HEK293T (cell line): ENCODE measurements around the gene CDK5.

Experiments used
- CTCF ChIA-PET: fragments of 350-600 bp; formaldehyde crosslinking; extraction: SDS; loops from one replicate; lab custom pipeline; 2021; ENCODE audit warnings: antibody characterized with exemption, inconsistent platforms; lab: Yijun Ruan, JAX
- POLR2A ChIA-PET: fragments of 350-600 bp; formaldehyde crosslinking; extraction: SDS; loops from one replicate; lab custom pipeline; 2020; ENCODE audit warnings: antibody characterized with exemption, inconsistent platforms; lab: Yijun Ruan, JAX
- DNase-seq: peaks from one replicate; pipeline ENCODE4 v3.0.0; 2012; ENCODE audit warnings: mixed read lengths; ENCODE audit errors: extremely low spot score
- ARNT ChIP-seq: fragments of 450-650 bp; IDR thresholded peaks from 2 replicates; pipeline ENCODE4 v1.6.1; 2017; ENCODE audit warnings: mild to moderate bottlenecking
- BHLHE40 ChIP-seq: fragments of 450-650 bp; IDR thresholded peaks from 2 replicates; pipeline ENCODE4 v1.6.1; 2016; ENCODE audit warnings: mild to moderate bottlenecking, moderate library complexity, borderline replicate concordance
- CTBP1 ChIP-seq: fragments of 450-650 bp; IDR thresholded peaks from 2 replicates; pipeline ENCODE4 v1.6.1; 2016; ENCODE audit warnings: borderline replicate concordance
- ELF4 ChIP-seq: fragments of 450-650 bp; IDR thresholded peaks from 2 replicates; pipeline ENCODE4 v1.6.1; 2017; ENCODE audit warnings: antibody characterized with exemption
- FOXA1 ChIP-seq: fragments of 450-650 bp; IDR thresholded peaks from 2 replicates; pipeline ENCODE4 v1.6.1; 2016; ENCODE audit warnings: mild to moderate bottlenecking
- FOXK2 ChIP-seq: fragments of 450-650 bp; IDR thresholded peaks from 2 replicates; pipeline ENCODE4 v1.6.1; 2016; ENCODE audit warnings: mild to moderate bottlenecking
- FOXM1 ChIP-seq: fragments of 450-650 bp; IDR thresholded peaks from 2 replicates; pipeline ENCODE4 v1.6.1; 2017; ENCODE audit warnings: mild to moderate bottlenecking, borderline replicate concordance
- HDGF ChIP-seq: fragments of 450-650 bp; IDR thresholded peaks from 2 replicates; pipeline ENCODE4 v1.6.1; 2017; ENCODE audit warnings: antibody characterized with exemption, borderline replicate concordance
- L3MBTL2 ChIP-seq: fragments of 450-650 bp; conservative IDR thresholded peaks from 2 replicates; pipeline ENCODE4 v1.6.1; 2016; ENCODE audit warnings: mild to moderate bottlenecking
- LEF1 ChIP-seq: fragments of 450-650 bp; IDR thresholded peaks from 2 replicates; pipeline ENCODE4 v1.6.1; 2017; ENCODE audit warnings: mild to moderate bottlenecking, borderline replicate concordance
- NFRKB ChIP-seq: fragments of 450-650 bp; IDR thresholded peaks from 2 replicates; pipeline ENCODE4 v1.6.1; 2016; ENCODE audit warnings: mild to moderate bottlenecking, moderate library complexity
- SP1 ChIP-seq: fragments of 450-650 bp; IDR thresholded peaks from 2 replicates; pipeline ENCODE4 v1.6.1; 2017
- SUZ12 ChIP-seq: fragments of 450-650 bp; IDR thresholded peaks from 2 replicates; pipeline ENCODE4 v1.6.1; 2016; ENCODE audit warnings: mild to moderate bottlenecking
- TARDBP ChIP-seq: fragments of 450-650 bp; IDR thresholded peaks from 2 replicates; pipeline ENCODE4 v1.6.1; 2016
- ZNF384 ChIP-seq: fragments of 450-650 bp; IDR thresholded peaks from 2 replicates; pipeline ENCODE4 v1.6.1; 2016
- TF ChIP-seq, protein P1 (sequence below): fragments of 450-650 bp; IDR thresholded peaks from 2 replicates; pipeline ENCODE4 v1.6.1; 2016

The CDK5 gene

DNA sequence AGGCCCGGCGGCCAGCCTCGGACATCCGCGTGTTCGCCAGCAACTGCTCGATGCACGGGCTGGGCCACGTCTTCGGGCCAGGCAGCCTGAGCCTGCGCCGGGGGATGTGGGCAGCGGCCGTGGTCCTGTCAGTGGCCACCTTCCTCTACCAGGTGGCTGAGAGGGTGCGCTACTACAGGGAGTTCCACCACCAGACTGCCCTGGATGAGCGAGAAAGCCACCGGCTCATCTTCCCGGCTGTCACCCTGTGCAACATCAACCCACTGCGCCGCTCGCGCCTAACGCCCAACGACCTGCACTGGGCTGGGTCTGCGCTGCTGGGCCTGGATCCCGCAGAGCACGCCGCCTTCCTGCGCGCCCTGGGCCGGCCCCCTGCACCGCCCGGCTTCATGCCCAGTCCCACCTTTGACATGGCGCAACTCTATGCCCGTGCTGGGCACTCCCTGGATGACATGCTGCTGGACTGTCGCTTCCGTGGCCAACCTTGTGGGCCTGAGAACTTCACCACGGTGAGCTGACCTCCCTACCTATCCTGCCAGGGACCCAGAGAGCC lies 8.7 kb downstream of the CDK5 start:
- no peak for DNase-seq
- ChIA-PET POLR2A (no interaction called here), CTCF (interaction anchor here (0.6 kb wide), 1 partner anchor 456 kb away, joined by 4 read pairs; no protein-coding TSS in a partner anchor)
- TF ChIP-seq SUZ12: no peak
- TF ChIP-seq TARDBP: no peak
- no peak for TF ChIP-seq ELF4
- TF ChIP-seq BHLHE40: no peak
- TF ChIP-seq FOXM1: no peak
- no peak for TF ChIP-seq L3MBTL2
- no peak for TF ChIP-seq HDGF
- TF ChIP-seq, protein P1, sequence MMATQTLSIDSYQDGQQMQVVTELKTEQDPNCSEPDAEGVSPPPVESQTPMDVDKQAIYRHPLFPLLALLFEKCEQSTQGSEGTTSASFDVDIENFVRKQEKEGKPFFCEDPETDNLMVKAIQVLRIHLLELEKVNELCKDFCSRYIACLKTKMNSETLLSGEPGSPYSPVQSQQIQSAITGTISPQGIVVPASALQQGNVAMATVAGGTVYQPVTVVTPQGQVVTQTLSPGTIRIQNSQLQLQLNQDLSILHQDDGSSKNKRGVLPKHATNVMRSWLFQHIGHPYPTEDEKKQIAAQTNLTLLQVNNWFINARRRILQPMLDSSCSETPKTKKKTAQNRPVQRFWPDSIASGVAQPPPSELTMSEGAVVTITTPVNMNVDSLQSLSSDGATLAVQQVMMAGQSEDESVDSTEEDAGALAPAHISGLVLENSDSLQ: no peak
- no peak for TF ChIP-seq NFRKB
- TF ChIP-seq ARNT: no peak
- no peak for TF ChIP-seq LEF1
- no peak for TF ChIP-seq FOXK2

DNA sequence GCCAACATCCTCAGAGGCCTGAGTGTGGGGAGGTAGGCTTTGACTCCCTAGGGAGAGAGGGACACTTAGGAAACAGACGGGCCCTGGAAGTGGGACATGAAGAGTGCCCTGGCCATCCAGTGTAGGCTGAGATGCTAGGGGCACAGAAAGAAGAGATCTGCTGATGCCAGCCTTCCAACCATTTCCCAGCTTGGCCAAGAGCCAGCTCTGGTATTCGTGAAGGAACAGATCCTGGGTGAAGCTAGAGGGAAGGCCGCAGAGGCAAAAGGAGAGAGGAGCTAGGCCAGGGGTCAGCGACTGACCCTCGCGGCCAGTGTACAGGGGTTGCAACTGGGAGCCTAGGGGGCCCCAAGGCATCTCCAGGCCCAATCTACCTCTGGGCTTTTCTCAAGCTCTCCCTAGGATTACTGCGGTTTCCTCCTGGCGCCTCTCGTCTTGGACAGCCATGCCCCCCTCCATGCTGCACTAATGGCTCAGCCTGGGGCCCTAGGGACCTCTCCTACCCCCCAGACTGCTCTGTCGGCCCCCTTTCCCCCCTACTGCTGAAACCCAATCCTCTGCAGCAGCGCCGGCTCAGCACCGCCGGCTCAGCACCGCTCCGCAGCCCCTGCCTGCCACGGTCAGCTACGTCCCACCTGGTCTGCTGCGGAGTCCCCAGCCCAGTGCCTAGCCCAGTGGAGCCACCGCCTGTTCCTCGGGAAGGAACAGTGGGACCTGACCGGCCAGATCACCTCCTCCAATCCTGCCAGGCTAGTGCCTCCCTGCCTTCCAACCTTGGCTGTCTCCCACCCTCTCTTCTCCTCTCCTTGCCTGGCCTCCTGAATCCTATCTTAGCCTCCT lies 9.5 kb downstream of the CDK5 start, which contains the start of gene ASIC3:
ASIC3 (plus strand) TSS at position 556 of the 840 bp plus-strand sequence. CDS start 355 bp downstream, outside the sequence.
- CTCF ChIA-PET: interaction anchor here (0.6 to 1.6 kb wide), 2 partner anchors 19 to 457 kb away, joined by 3 to 4 read pairs; no protein-coding TSS in a partner anchor
- POLR2A ChIA-PET: no interaction called here
- TF ChIP-seq FOXA1: no peak
- TF ChIP-seq FOXM1: no peak
- no peak for TF ChIP-seq SP1
- no peak for TF ChIP-seq ELF4
- no peak for TF ChIP-seq NFRKB
- TF ChIP-seq, protein P1: no peak
- no peak for TF ChIP-seq L3MBTL2
- no peak for TF ChIP-seq HDGF
- no peak for TF ChIP-seq FOXK2
- TF ChIP-seq ARNT: no peak
- no peak for TF ChIP-seq TARDBP
- TF ChIP-seq BHLHE40: no peak
- no peak for TF ChIP-seq LEF1
- TF ChIP-seq CTBP1: no peak
- no peak for TF ChIP-seq ZNF384
- TF ChIP-seq SUZ12: no peak
- no peak for DNase-seq

DNA sequence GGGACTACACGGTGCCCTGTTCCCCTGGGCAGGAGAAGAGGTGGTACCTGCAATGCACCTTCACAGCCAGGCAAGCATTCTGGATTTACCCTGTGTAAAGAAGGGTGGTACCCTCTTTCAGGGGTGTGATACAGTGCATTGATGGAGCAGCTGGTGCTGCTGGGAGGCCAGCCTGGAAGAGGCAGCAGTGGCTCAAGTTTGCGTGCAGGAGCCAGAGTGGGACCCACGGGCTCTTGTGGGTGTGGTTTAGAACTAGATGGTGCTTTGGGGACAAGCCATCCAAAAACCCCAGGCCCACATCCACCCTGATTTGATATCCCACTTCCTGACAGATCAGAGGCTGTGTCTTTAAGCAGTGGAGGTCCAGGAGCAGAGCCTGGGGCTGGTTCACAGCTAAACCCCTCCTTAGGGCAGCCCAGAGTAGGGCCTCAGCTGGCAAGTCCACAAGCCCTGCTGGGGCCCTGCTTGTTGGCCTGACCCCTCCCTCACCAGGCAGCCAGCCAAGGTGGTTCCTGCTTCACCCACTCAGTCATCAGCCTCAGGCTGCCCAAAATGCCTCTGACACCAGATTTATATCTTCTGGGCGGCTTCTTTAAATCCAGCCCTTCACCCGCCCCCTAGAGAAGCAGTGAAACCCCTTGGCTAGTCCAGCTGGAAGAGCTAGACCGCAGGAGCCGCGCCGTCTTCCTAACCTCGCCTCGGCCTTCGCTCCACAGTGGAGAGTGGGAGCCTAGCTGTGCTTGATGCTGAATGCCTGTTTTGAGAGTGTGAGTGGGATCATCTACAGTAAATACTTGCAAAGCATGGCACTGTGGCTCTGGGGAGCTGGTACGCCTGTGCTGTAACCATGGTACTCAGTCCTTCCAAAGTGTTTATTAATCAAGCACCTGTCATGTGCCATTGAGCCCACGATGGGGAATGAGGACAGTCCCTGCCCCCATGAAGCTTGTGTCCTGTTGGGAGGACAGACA lies 10.8 kb downstream of the CDK5 start:
- no peak for DNase-seq
- ChIA-PET POLR2A (interaction anchor here (2.0 kb wide), 1 partner anchor 8 kb away, joined by 6 read pairs; no protein-coding TSS in a partner anchor), CTCF (interaction anchor here (1.6 kb wide), 1 partner anchor 18 kb away, joined by 3 read pairs; no protein-coding TSS in a partner anchor)
- no peak for TF ChIP-seq FOXM1
- no peak for TF ChIP-seq NFRKB
- no peak for TF ChIP-seq L3MBTL2
- no peak for TF ChIP-seq ELF4
- TF ChIP-seq, protein P1: no peak
- no peak for TF ChIP-seq SP1
- TF ChIP-seq FOXA1: no peak
- TF ChIP-seq CTBP1: no peak
- TF ChIP-seq FOXK2: no peak
- TF ChIP-seq LEF1: no peak
- no peak for TF ChIP-seq ZNF384

DNA sequence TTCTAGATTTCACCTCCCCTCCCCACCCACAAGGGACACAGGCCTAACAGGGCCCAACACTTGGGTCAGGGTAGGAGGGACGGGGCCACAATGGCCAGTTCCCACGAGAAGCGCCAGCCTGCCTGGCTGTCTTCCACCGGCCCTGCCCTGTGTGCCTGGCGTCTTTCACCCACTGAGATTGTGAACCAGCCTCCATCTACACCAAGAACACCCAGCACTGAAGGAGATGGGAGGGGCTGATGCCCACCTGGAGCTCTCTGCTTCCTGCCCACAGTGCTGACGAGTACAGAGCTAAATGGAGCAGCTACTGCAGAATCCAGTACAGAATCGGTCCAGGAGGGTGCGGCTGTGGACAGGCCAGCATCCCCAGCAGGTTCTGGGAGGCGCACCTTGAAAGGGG lies 11.7 kb downstream of the CDK5 start:
- TF ChIP-seq FOXK2 (no peak), ARNT (no peak), SUZ12 (no peak), LEF1 (no peak), FOXM1 (no peak), NFRKB (no peak), FOXA1 (no peak), SP1 (no peak)
- ChIA-PET CTCF (no interaction called here), POLR2A (interaction anchor here (2.0 kb wide), 1 partner anchor 9 kb away, joined by 6 read pairs; no protein-coding TSS in a partner anchor)
- DNase-seq: no peak

DNA sequence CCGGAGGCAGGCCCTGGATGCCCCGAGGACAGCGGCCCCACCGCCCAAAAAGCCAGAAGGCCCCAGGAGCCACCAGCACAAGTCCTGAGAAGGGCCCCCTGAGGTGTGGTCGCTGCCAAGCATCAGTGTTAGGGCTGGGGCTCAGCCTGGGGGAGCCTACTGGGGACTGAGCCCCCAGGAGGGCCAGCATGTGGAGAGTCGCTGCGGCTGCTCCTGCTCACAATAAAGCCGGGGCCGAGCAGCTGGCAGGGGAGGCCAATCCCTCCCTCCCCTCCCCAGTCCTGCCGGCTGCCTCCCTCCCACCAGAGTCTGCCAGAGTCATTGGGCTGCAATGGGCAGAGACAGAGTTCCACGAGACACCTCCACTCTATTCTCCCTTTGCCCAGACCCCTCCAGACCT lies 12.4 kb downstream of the CDK5 start:
- ChIA-PET POLR2A (interaction anchor here (1.0 to 2.0 kb wide), 3 partner anchors 10 to 182 kb away, joined by 4 to 6 read pairs (median 4); partner anchors contain the start of gene ABCF2), CTCF (no interaction called here)

More for the DNA sequence above, 12.4 kb downstream of the CDK5 start:
- no peak for TF ChIP-seq HDGF
- DNase-seq: no peak
